NCI-H774 (cell line): ENCODE data around the gene STRADA.
"Not testable (repeated sequence)": the region's sequence is repeated elsewhere in the genome, so short reads cannot be mapped to it uniquely, and the experiment has no call there.

ENCODE experiments used
- DNase-seq: peaks from one replicate; lab custom pipeline; 2025; lab: John Stamatoyannopoulos, UW

STRADA gene

DNA sequence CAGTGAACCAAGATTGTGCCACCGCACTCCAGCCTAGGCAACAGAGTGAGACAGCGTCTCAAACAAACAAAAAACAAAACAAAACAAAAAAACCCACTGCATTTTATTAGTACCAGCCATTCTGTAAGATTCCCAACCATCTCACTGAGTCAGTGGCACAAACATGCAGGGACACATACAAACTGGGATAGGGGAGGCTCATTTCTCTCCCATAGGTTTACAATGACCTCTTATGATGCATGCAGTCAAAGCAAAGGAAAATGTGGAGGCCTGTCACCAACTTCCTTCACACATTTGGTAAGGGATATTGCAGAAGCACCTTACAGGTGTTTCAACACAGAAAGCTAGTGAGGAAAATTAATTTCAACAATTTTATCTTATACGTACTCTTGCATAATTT, 12.4 kb upstream of the STRADA start:
- DNase-seq = no peak

- no peak for DNase-seq
Measured at GRCh38 chr17:63753215-63753614, 11.6 kb upstream of the STRADA start.

- no peak for DNase-seq
Measured at GRCh38 chr17:63752707-63753106, 11.1 kb upstream of the STRADA start.

GRCh38 chr17:63751806-63752205, 10.2 kb upstream of the STRADA start:
- no peak for DNase-seq

- DNase-seq = no peak
Measured at GRCh38 chr17:63741143-63741407, 524 bp downstream of the STRADA start.

GRCh38 chr17:63740464-63741142, 996 bp downstream of the STRADA start:
- DNase-seq = no peak

GRCh38 chr17:63735691-63736090, 5.9 kb downstream of the STRADA start:
- DNase-seq = no peak

GRCh38 chr17:63722403-63722802, 19.2 kb downstream of the STRADA start:
- DNase-seq = no peak

DNA sequence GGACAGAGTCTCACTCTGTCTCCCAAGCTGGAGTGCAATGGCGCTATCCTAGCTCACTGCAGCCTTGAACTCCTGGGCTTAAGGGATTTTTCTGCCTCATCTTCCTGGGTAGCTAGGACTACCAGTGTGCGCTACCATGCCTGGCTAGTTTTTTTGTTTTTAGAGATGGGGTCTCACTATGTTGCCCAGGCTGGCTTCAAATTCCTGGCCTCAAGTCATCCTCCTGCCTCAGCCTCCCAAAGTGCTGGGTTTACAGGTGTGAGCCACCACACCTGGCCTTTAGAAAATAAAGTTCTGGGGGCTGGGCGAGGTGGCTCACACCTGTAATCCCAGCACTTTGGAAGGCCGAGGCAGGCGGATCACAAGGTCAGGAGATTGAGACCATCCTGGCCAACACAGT, 21.4 kb downstream of the STRADA start:
- DNase-seq = not testable (repeated sequence)

DNA sequence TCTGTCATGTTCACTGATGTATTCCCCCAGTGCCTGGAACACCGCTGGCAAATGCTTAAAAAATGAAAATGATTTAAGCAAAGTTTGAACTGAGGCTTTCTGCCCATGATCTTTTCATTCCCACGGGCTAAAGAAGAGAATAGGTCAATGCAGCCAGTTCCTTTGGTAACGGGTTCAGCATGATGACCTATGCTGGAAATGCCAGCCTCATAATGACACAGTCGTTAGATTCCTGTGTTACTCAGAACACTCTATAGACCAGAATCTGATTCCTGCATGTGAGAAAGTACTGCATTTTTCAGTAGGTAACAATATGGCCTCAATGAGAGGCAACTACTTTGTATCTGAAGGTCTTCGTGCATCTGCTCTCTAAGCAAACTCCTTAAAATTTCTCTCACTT, 22.6 kb downstream of the STRADA start:
- DNase-seq = no peak

GRCh38 chr17:63716426-63716825, 25.2 kb downstream of the STRADA start:
- DNase-seq = no peak

GRCh38 chr17:63714550-63715277, 26.9 kb downstream of the STRADA start:
- no peak for DNase-seq

GRCh38 chr17:63709110-63709509, 32.5 kb downstream of the STRADA start:
- DNase-seq = no peak

- no peak for DNase-seq
Measured at GRCh38 chr17:63707151-63707550, 34.4 kb downstream of the STRADA start.

DNA sequence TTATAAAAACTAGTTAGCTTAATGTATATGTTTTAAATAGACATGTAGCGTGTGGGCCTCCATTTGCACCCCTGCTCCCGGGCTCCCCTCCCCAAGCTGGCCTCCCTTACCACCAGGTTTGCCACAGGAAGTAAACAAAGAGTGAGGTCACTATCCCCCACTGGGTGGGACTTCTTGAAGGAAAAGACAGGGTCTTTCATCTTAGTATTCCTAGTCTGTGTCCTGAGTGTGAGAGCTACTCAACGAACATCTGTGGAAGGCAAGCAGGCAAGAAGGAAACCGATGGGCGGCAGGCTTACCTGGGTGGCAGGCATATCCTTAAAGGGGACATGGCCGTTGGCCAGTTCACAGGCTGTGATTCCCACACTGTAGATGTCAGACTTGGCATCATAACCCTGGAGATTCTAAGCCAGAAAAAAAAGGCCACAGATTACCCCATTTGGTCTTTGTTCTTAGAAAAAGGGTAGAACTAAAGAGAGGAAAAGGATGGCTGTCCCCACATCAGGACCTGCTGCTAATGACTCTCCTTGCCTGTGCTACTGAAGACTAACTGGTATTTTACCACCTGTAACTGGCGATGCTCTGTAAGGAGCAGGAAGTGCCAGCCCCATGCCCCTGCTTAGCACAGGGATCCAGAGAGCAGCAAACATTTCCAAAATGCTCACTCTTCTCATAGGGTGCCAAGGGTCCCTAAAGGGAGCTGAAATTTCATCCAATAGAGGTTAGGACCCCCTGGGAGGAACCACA, 35.1 kb downstream of the STRADA start:
- DNase-seq = no peak

- no peak for DNase-seq
Measured at GRCh38 chr17:63705657-63706056, 35.9 kb downstream of the STRADA start.

DNA sequence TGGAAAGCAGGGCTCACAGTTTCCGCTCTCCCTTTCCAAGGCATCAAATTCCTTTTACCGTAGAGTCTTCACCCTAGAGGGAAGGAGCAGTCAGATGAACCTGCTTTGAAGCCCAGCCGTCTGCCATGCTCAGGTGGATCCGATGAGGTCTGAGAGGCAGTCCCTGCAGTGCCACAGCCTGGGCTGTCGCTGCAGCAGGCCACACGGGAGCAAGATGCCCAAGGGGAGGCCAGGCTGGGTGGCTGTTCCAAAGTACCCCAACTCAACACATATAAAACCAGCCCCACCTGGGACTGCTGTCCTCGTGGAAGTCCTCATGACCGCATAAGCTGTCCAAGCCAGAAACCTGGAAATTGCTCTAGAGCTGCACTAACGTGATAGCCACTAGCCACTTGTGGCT, 36.8 kb downstream of the STRADA start:
- no peak for DNase-seq

DNA sequence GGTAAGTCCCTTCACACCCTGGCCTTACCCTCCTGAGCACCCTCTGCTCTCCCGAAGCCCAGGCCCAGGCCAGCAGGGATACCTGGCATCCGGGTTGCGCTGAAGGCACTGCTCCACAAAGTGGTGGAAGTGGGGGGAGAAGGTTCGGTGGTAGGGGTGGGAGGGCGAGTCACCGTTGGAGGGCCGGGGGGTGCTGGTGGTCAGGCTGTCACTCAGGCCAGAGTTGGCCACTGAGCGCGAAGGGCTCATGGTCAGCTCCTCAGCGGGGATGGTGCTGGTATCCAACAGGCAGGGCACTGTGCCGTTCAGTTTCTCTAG, 37.4 kb downstream of the STRADA start:
- DNase-seq = no peak

DNA sequence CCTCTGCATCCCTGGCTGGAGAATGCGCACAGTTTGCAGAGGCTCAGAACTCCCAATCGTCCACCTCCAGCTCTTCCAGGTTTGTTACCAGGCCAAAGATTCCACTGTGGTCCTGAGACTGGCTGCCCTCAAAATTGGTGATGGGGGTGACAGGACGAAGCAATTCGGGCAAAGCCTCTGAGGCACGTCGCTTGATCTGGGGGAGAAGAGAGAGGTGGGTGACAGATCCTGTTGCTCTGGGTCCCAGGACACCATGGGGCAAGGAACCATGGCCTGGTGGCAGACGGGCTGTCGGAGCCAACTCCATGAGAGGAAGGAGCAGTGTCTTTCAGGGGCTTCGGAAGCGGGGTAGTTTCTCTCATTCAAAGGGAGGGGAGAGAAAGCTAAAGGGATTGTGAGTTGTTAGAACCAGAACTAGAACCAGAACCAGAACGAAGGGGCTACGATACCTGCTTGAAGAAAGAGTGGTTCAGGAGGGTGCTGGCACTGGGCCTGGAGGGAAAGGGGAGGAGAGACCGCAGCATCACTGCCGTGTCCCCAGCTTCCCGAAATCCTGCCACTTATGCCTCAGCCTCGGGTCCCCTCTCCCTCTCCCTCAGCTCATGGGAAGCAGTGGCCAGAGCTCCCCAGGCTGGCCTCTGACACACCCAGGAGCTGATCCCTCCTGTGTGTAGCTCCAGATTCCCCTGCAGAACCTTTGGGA, 37.9 kb downstream of the STRADA start:
- DNase-seq = no peak

- no peak for DNase-seq
Measured at GRCh38 chr17:63703029-63703428, 38.6 kb downstream of the STRADA start.

- no peak for DNase-seq
Measured at GRCh38 chr17:63702721-63703015, 38.9 kb downstream of the STRADA start.

DNA sequence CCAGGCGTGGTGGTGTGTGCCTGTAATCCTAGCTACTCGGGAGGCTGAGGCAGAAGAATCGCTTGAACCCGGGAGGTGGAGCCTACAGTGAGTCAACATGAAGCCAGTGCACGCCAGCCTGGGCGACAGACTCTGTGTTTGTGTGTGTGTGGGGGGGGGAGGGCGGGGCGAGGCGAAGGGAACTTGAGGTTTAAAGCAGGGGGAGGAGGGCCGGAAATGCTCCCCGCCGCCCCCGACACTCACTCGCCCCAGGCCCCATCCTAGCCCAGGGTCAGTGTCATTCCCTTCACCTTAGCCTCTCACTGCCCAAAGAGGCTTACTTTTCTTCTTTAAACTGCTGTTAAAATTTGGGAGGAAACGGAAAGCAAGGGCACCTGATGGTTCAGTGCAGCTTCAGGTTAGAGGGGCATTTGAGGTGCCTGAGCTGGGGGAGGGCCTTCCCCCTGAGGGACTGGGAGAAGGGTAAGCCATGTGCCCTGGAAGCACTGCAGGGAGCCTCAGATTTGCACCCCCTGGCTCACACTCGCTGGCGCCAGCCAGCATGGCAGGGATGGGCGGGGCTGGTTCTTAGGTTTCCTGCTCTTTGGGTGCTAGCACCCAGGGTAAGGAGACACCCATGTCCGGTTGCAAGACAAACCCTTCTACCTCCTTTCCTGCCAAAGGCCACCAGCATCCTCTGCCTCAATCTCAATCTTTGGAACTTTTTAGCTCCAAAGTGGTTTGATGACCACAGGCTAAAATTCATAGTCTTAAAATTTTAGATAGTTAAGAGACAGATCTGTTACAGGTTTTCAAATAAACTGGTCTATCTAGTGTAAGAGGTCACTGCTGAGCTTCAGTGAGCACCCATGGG, 39.5 kb downstream of the STRADA start:
- no peak for DNase-seq
